GM11168 (cell line): ENCODE data around the gene CATSPERB.
"Not testable (repeated sequence)": the region's sequence is repeated elsewhere in the genome, so short reads cannot be mapped to it uniquely, and the experiment has no call there.

Experiments
- in situ Hi-C: fragments of 300-500 bp; cut with MboI; formaldehyde crosslinking; loops from one replicate; pipeline ENCODE4 v1.12.0; 2022; ENCODE audit warnings: low sequenced_read_pairs; ENCODE audit not compliant: unreplicated experiment

The CATSPERB gene

DNA sequence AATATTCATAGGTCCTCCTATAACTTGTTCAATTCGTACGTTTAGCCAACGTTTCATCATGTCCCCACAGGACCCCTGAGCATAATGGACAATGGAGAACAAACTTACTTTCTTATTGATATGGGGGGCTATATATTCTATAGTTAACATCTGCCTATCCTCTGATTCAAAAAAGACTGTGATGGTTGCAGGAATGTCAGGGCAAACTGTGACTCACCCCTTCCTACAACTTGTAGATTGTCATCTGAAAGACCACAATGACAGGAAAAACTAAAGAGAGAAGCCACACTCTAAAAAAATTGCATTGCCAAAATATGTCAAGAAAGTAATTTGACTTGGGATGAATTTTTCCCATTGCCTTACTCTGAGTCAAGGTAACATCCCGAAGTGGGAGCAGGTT lies 50.8 kb downstream of the CATSPERB start:
- in situ Hi-C loops: no loop called here

DNA sequence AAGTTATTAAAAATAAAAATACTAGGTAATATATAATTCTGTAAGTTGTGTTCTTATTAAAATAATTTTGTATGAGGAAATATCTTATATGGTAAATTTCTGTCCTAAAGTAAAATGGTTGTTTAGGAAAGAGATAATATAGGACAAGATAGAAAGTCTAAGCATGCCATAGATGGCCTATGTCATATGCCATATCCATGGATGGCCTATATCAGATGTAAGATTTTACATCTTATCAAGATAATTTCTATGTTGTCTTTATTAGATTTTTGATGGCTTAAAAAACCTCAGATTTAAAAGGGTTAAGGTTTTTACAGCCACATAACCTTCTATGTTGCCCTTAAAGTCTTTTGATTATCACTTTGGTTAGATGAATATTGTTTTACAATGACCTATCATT lies 52.6 kb downstream of the CATSPERB start:
- in situ Hi-C loops: no loop called here

DNA sequence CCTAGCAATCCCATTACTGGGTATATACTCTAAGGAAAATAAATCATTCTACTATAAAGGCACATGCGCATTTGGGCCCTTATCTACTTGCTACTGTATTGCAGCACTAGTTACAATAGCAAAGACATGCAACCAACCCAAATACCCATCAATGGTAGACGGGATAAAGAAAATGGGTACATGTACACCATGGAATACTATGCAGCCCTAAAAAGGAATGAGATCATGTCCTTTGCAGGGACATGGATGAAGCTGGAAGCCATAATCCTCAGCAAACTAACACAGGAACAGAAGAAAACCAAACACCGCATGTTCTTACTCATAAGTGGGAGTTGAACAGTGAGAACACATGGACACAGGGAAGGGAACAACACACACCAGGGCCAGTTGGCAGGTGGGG lies 54.2 kb downstream of the CATSPERB start:
- in situ Hi-C loops: not testable (repeated sequence)

DNA sequence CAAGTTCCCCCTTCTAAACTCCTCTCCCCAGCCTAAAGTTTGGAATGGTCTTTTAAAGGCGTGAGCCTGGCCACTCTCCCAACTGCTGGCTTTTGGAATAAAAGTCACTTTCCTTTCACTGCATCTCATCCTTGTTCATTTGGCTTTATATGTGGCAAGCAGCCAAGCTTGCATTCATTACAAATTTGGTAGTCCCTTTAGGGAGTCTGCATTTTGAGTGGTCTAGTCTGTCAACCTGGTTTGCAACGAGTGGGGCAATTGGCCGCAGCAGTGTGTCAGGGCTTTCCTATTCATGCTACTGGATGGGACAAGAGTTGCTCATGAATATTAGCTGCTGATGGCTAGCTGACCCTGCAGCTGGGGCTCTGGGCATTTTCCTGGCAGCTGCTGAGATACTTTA lies 57.0 kb downstream of the CATSPERB start:
- in situ Hi-C loops: no loop called here

DNA sequence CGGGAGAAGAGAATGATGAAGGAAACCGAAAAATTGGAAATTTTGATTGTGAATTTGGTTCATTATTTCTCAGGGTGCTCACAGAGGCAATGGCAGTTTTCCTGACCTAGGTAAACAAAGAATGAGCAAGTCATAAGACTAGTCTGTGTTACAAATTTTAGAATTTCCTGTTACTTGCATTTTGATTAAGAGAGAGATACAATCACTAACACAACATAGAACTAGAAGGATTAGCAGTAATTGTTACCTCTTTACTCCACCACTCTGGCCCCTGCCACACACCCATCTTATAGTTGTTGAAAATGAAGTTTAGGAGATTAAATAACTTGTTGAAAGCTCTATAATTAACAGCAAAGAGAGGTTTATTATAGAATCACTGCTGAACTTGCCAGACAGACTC lies 62.0 kb downstream of the CATSPERB start:
- in situ Hi-C loops: no loop called here

DNA sequence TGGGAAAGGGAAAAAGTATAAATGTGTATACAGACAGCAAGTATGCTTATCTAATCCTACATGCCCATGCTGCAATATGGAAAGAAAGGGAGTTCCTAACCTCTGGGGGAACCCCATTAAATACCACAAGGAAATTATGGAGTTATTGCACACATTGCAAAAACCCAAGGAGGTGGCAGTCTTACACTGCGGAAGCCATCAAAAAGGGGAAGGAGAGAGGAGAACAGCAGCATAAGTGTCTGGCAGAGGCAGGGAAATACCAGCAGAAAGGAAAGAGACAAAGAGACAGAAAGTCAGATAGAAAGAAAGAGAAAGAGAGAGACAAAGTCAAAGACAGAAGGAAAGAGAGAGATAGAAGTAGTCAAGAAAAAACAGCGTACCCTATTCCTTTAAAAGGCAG lies 64.8 kb downstream of the CATSPERB start:
- in situ Hi-C loops: not testable (repeated sequence)

DNA sequence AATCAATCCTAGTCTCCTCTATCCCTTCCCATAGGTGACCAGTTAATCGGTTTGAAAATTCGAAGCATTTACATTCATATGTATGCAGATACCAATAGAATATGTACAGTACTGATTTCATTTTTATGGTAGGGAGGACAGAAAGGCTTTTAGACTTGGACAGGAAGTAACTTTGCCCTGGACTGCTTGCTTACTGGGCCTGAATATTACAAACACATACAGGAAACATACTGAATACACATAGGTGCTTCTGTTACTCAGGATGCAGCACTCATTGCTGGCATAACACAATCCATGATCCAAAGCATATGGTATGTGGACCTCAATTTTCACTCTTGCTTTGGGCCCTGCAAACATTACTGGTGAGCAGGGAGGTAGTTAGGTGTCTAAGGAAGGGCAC lies 71.1 kb downstream of the CATSPERB start:
- in situ Hi-C loops: no loop called here

DNA sequence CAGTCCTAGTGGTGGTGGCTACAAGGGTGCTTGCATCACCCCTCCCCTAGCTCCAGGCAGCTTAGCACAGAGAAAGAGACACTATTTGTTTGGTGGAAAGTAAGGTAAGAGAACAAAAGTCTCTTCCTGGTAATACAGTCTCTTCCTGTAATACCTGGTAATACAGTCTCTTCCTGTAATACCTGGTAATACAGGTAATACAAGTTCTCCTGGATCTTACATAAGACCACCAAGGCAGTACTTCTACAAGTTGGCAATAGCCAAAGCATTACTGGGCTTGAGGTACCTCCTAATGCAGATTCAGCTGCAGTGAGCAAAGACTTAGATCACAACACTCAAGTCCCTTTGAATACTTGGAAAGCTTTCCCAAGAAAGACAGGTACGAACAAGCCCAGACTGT lies 77.0 kb downstream of the CATSPERB start:
- in situ Hi-C loops: no loop called here

DNA sequence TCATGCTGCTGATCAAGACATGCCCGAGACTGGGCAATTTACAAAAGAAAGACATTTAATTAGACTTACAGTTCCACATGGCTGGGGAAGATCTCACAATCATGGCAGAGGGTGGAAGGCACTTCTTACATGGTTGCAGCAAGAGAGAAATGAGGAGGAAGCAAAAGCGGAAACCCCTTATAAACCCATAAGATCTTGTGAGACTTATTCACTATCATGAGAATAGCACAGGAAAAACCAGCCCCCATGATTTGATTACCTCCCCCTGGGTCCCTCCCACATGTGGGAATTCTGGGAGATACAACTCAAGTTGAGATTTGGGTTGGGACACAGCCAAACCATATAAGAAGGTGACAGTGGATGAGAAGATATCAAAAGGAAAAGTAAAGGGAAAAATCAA lies 78.4 kb downstream of the CATSPERB start:
- in situ Hi-C loops: no loop called here

DNA sequence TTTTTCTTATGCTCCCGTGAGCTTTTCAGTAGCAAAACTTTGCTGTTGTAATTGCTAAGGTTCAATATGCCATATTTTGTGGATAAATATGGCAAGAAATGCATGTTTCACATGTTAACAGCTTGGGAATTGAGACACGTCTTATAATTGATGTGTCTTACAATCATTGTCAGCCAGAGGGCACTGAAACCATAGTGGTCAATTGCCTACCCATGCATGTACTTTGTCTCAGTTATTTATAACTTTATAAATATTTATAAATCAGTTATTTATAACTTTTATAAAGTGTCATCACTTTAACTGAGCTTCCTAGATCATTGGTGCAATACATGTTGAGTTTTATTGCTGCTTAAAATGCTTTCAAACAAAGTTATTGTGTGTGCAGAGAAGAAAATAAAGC lies 82.0 kb downstream of the CATSPERB start:
- in situ Hi-C loops: no loop called here

DNA sequence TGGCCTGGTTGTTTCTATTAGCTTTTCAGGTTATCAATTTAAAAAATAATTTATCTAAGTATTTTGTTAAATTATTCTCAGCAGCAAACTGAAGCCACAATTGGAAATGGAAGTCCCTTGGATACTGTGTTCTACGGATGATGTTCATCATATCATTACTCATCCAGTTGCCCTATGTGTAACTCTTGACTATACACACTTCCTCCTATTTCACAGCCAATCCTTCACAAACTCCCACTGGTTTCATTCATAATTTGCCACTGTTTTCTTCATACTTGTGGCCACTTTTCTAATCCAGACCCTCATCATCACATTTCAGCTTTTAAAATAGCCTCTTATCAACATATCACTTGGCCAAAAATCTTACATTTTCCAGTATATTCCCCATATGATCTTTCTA lies 84.0 kb downstream of the CATSPERB start:
- in situ Hi-C loops: no loop called here

DNA sequence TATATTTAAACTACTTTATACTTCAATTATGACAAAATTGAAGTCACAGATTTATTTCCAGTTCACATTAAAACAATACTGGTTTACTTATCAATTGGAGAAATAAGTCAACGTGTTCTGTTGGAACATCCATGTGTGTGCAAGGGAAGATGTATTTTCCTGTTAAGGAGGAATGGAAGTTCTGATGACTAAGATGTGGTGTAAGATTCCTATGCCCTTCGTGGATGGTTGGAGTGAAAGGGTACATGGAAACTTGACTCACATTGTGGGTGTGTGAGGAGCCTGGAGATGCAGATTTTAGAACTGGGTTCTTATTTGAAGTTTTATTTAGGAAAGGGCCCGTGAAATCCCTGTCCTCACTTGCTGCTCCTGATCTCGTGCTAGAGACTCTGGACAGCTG lies 95.3 kb downstream of the CATSPERB start:
- in situ Hi-C loops: no loop called here

DNA sequence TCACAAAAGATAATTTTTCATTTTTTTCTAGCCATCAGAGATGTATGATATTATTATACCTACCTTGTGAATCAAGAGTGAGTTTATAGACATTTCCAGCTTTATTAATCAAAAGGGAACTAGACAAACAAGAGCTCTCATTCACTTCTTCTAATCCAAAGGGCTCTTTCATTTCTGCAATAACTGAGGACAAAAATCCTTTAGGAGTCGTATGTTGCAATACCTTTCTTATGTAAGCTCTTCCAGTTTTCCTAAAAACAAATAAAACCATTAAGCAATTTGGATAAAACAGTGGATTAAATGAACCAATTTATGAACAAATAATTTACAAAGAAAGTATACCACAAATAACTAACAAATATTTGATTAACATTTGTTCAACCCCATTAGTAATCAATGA lies 107.1 kb downstream of the CATSPERB start:
- in situ Hi-C loops: no loop called here

DNA sequence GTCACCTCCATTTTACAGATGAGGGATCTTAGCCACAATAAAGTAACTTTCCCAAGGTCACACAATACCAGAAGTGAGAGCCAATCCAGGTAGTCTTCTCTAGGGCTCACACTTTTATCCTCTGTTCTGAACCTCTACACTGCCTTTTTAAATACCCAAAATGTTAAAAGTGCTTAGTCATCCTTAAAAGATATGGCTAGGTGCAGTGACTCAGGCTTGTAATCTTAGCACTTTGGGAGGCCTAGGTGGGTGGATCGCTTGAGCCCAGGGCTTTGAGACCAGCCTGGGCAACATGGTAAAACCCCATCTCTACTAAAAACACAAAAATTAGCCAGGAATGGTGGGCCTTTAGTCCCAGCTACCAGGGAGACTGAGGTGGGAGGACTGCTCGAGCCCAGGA lies 117.7 kb downstream of the CATSPERB start:
- in situ Hi-C loops: no loop called here

DNA sequence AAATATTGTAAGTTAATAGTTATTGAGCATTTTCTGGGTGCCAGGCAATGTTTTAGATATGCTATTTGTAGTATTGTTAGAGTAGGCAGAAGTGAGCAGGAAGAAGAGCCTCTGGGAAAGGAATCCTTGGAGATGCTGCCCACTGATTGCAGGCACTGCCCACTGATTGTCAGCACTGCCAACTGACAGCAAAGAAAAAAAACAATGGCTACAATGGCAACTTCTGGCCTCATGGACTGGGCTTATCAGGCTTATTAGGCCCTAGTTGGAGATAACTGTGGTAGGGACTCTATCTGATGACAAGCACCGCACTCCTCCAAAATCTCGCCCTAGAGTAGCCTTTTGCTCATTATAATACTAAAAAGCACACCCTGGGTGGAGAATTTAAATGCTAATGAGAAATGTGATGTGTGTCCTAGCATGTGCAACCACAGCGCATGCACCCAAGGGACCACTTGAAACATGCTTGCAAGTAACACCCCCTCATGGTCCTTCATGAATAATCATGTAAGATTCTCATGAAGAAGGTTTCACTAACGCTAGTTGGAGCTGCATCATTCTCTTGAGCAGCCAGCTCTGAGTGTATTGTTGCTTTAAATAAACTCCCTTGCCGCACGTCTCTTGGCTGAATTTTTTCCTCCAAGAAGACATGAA lies 118.3 kb downstream of the CATSPERB start:
- in situ Hi-C loops: no loop called here

DNA sequence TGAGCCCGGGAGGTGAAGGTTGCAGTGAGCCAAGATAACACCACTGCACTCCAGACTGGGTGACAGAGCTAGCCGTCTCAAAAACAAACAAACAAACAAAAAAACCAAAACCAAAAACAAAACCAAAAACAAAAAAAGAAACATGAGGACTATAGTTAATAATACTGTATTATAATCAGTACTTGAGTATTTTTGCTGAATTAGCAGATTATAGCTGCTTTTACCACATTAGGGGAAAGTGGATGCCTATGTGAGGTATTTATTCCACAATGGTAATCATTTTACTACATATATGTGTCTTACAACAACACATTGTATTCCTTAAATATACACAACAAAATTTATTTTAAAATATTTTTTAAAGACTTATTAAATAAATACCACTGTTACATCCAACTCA lies 120.4 kb downstream of the CATSPERB start:
- in situ Hi-C loops: no loop called here

DNA sequence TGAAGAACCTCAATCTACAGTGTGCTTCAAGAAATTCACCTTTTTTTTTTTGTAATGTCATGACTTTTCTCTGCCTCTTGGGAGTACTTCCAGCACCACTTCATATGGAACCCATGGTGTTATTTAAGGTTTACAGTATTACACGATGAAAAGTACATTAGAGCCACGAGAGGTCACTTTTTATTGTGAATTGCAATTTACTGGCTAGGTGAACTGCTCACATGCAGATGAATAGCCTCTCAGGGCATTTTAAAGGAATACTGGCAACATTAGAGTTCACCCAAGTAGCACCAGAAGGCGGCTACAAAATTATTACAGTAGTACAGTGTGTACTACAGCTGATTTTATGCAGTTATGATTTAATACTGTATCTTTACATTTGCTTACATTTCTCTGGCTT lies 122.7 kb downstream of the CATSPERB start:
- in situ Hi-C loops: no loop called here

DNA sequence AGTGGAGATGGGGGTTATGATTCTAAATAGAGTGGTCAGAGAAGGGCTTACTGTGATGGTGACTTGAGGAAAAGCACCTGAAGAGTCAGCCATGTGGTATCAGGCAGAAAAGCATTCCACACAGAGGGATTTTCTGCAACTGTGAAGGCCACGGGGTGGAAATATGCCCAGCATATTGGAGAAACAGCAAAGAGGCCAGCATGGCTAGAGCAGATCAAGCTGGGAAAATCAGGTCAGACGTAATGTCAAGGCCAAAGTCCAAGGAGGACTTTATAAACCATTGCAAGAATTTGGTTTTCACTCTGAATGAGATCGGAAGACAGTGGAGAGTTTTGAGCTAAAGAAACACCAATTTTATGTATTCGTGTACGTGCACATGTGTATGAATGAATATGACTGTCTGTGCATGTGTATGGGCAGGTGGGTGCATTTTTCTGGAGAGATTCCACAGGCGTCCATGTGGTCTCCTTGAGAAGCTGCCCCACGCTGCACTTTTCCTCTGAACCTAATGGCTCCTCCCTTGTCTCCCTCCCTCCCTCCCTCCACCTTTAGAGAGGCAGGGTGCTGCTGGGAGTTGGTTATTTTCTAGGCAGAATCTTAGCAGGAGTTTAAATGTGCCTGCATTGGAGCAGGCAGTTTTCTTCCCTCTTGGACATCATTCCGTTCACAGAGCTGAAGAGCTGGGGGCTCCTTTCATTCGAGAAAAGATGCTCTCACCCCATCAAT lies 124.4 kb downstream of the CATSPERB start:
- in situ Hi-C loops: no loop called here

DNA sequence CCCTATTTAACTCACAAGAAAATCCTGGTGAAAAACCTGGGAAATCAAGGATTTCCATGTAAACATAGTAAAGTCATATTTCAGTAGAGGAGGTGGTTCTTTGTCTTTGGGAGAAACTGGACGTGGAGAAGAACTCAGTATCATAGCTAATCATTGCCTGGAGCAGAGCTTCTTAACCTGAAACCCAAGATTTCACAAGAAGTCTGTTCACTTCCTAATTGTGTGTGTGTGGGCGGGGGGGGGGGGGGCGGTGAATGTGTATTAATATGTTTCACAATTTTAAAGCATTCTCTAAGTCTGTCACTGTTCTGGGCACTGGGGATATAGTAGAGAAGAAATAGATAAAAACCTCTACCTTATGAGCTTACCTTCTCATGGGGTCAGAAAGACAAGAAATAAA lies 125.0 kb downstream of the CATSPERB start:
- in situ Hi-C loops: no loop called here

DNA sequence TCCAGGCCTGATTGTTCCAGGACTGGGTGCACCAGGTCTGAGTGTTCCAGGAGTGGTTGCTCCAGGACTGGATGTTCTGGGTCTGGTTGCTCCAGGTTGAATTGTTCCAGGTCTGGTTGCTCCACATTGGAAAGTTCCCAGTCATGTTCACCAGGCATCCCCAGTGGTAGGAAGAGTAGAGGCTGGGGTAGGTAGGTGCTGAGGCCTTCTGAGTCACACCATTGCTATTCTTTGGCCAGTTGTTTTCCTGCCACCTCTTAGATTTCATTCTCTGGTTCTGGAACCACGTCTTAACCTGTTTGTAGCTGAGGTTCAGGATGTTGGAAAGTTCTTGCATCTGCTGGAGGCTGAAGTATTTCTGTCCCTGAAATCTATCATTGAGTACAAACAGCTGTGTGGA lies 127.3 kb downstream of the CATSPERB start:
- in situ Hi-C loops: not testable (repeated sequence)

DNA sequence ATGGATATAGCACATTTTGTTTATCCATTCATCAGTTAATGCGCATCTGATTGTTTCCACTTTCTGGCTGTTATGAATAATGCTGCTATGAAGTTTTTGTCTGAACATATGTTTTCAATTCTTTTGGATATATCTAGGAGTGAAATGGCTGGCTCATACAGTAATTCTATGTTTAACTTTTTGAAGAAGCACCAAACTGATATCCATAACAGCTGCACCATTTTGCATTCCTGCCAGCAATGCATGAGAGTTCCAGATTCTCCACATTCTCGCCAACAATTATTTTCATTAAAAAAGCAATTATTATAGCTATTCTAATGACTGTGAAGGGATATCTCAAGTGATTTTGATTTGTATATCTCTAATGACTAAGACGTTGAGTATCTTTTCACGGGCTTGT lies 131.9 kb downstream of the CATSPERB start:
- in situ Hi-C loops: no loop called here

DNA sequence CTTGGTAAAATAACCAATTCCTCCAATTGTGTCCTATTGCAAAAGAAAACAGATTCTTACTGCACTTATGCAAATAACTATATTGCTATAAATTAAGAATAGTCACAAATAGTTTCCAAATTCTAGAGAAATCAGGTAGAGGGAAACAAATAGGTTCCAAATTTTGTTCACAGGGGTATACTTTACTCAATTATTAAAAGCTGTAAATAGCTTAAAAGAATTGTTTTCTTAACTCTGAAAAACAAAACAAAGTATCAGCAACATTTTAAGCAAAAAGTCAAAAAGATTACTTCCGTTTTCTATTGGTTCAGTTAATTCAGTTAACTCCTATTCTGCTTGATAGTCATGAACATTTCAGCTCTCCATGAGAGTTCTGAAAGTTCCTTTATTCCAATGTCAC lies 136.2 kb downstream of the CATSPERB start:
- in situ Hi-C loops: no loop called here
